IMR-90 (cell line): ENCODE data around the gene ZDHHC24. TPM values are rescaled to one million over a fixed set of nuclear protein-coding genes. Genes with fewer than 3 reads are reported as not detected.

ENCODE experiments used
- ATAC-seq: fragments of 200-7000 bp; cut with Tn5 transposase; 2 replicates; pipeline ENCODE4 v1.9.1; 2020; ENCODE audit warnings: low read depth, mild to moderate bottlenecking, moderate library complexity
- BruUV-seq: library from RNA; stranded (reverse); fragments of 400-500 nt; replicated peaks from 2 replicates; lab custom pipeline; 2021; lab: Mats Ljungman, UMichigan
- CTCF ChIA-PET: fragments of 300-600 bp; formaldehyde crosslinking; extraction: SDS; loops from one replicate; lab custom pipeline; 2021; ENCODE audit warnings: antibody characterized with exemption; lab: Yijun Ruan, JAX
- POLR2A ChIA-PET: fragments of 300-600 bp; sonication (Branson Sonifier 250); formaldehyde crosslinking; loops from one replicate; lab custom pipeline; 2022; ENCODE audit warnings: antibody characterized with exemption; ENCODE audit not compliant: unreplicated experiment; lab: Charles Lee
- DNase-seq: peaks from one replicate; pipeline ENCODE4 v3.0.0; 2013
- H2AFZ ChIP-seq: replicated peaks from 2 replicates; pipeline ENCODE3; 2013; ENCODE audit warnings: low read length, mild to moderate bottlenecking; ENCODE audit not compliant: poor library complexity
- H2AK5ac ChIP-seq: 2 replicates; pipeline ENCODE4 v1.6.1; 2013; ENCODE audit warnings: low read depth, low read length, inconsistent platforms
- H2AK9ac ChIP-seq: replicated peaks from 2 replicates; pipeline ENCODE3; 2013; ENCODE audit warnings: mild to moderate bottlenecking, low read depth, low read length, moderate library complexity; ENCODE audit not compliant: poor library complexity
- H2BK120ac ChIP-seq: 2 replicates; pipeline ENCODE4 v1.6.1; 2013; ENCODE audit warnings: low read depth, low read length, inconsistent platforms
- H2BK15ac ChIP-seq: 3 replicates; pipeline ENCODE4 v1.6.1; 2013; ENCODE audit warnings: low read depth, low read length, inconsistent platforms
- H2BK20ac ChIP-seq: 2 replicates; pipeline ENCODE4 v1.6.1; 2013; ENCODE audit warnings: low read depth, mild to moderate bottlenecking, inconsistent platforms, low read length, moderate library complexity
- H2BK5ac ChIP-seq: 2 replicates; pipeline ENCODE4 v1.6.1; 2013; ENCODE audit warnings: mild to moderate bottlenecking, low read depth, low read length, inconsistent platforms; ENCODE audit not compliant: poor library complexity, severe bottlenecking
- H3K14ac ChIP-seq: replicated peaks from 2 replicates; pipeline ENCODE4 v1.6.1; 2013; ENCODE audit warnings: low read depth, low read length, inconsistent platforms
- H3K18ac ChIP-seq: 2 replicates; pipeline ENCODE4 v1.6.1; 2013; ENCODE audit warnings: low read depth, low read length, control low read depth
- H3K23ac ChIP-seq: 2 replicates; pipeline ENCODE4 v1.6.1; 2013; ENCODE audit warnings: low read depth, low read length, inconsistent platforms
- H3K27ac ChIP-seq: 2 replicates; pipeline ENCODE4 v1.5.1; 2013; ENCODE audit warnings: mild to moderate bottlenecking, control low read depth, low read length; ENCODE audit not compliant: insufficient read depth
- H3K27me3 ChIP-seq: 2 replicates; pipeline ENCODE4 v1.6.1; 2013; ENCODE audit warnings: low read length; ENCODE audit not compliant: control insufficient read depth, insufficient read depth
- H3K36me3 ChIP-seq: 2 replicates; pipeline ENCODE4 v1.6.1; 2013; ENCODE audit warnings: low read length, mixed read lengths; ENCODE audit not compliant: control insufficient read depth, insufficient read depth
- H3K4ac ChIP-seq: 2 replicates; pipeline ENCODE4 v1.6.1; 2013; ENCODE audit warnings: low read depth, low read length, inconsistent platforms
- H3K4me1 ChIP-seq: 2 replicates; pipeline ENCODE4 v1.6.1; 2013; ENCODE audit warnings: low read length, mixed read lengths; ENCODE audit not compliant: control insufficient read depth, insufficient read depth
- H3K4me2 ChIP-seq: 2 replicates; pipeline ENCODE4 v1.6.1; 2013; ENCODE audit warnings: low read depth, mild to moderate bottlenecking, control low read depth, low read length, moderate library complexity
- H3K4me3 ChIP-seq: 2 replicates; pipeline ENCODE4 v1.5.1; 2013; ENCODE audit warnings: low read depth, mild to moderate bottlenecking, control low read depth, low read length, moderate library complexity; ENCODE audit not compliant: insufficient read depth
- H3K56ac ChIP-seq: 2 replicates; pipeline ENCODE4 v1.6.1; 2013; ENCODE audit warnings: low read length, inconsistent platforms; ENCODE audit not compliant: insufficient read depth; ENCODE audit errors: extremely low read depth
- H3K79me1 ChIP-seq, 2 experiments: 2 replicates each; pipeline ENCODE4 v1.6.1; 2013; ENCODE audit warnings: low read length in 2 of 2, inconsistent platforms in 1 of 2, low read depth in 1 of 2
- H3K9ac ChIP-seq: 2 replicates; pipeline ENCODE4 v1.6.1; 2013; ENCODE audit warnings: low read depth, low read length, control low read depth
- H3K9me1 ChIP-seq: 2 replicates; pipeline ENCODE4 v1.6.1; 2013; ENCODE audit warnings: low read length, inconsistent platforms; ENCODE audit not compliant: insufficient read depth
- H3K9me3 ChIP-seq: 2 replicates; pipeline ENCODE4 v1.6.1; 2013; ENCODE audit warnings: low read length; ENCODE audit not compliant: control insufficient read depth, insufficient read depth
- H4K20me1 ChIP-seq: 2 replicates; pipeline ENCODE4 v1.6.1; 2013; ENCODE audit warnings: low read length, inconsistent platforms; ENCODE audit not compliant: insufficient read depth
- H4K5ac ChIP-seq: 2 replicates; pipeline ENCODE4 v1.6.1; 2013; ENCODE audit warnings: mild to moderate bottlenecking, low read depth, low read length, control low read depth
- H4K8ac ChIP-seq, 2 experiments: 2 replicates each; pipeline ENCODE4 v1.6.1; 2013; ENCODE audit warnings: low read depth in 2 of 2, low read length in 2 of 2, control low read depth in 1 of 2, inconsistent platforms in 1 of 2
- H4K91ac ChIP-seq: 2 replicates; pipeline ENCODE4 v1.6.1; 2013; ENCODE audit warnings: low read depth, low read length, inconsistent platforms; ENCODE audit not compliant: insufficient read depth
- BHLHE40 ChIP-seq: fragments of 150-350 bp; IDR thresholded peaks from 2 replicates; pipeline ENCODE4 v1.6.1; 2016; ENCODE audit warnings: mild to moderate bottlenecking, low read depth, low read length
- FOS ChIP-seq: fragments of 150-350 bp; IDR thresholded peaks from 2 replicates; pipeline ENCODE4 v1.6.1; 2016; ENCODE audit warnings: low read depth, low read length
- MAFK ChIP-seq: IDR thresholded peaks from 2 replicates; pipeline ENCODE4 v1.6.1; 2012; ENCODE audit warnings: low read depth, low read length, improper control_type of control experiment
- POLR2A ChIP-seq: IDR thresholded peaks from 2 replicates; pipeline ENCODE4 v1.6.1; 2012; ENCODE audit warnings: mild to moderate bottlenecking, low read depth, low read length
- RAD21 ChIP-seq: IDR thresholded peaks from 2 replicates; pipeline ENCODE4 v1.6.1; 2012; ENCODE audit warnings: low read length, improper control_type of control experiment
- WGBS, 2 experiments: methylation state at CpG; one replicate each; pipeline versions ENCODE4 v1.1.5 to v1.1.7; 2013; ENCODE audit warnings: missing lambda C conversion rate in 2 of 2; ENCODE audit not compliant: insufficient read length in 1 of 2; ENCODE audit errors: extremely low coverage in 2 of 2; 5-methylcytosine and 5-hydroxymethylcytosine counted together
- dilution Hi-C: fragments of 300-500 bp; cut with HindIII; formaldehyde crosslinking; loops from one replicate; pipeline ENCODE4 v1.14.3; 2018; ENCODE audit warnings: low sequenced_read_pairs; ENCODE audit not compliant: unreplicated experiment
- in situ Hi-C: fragments of 300-500 bp; cut with MboI; formaldehyde crosslinking; loops from 3 replicates; pipeline ENCODE4 v1.14.3; 2019; ENCODE audit warnings: low sequenced_read_pairs, inconsistent platforms, mixed read lengths
- intact Hi-C: fragments of 100-400 bp; cut with micrococcal nuclease; formaldehyde crosslinking; loops from 2 replicates; pipeline ENCODE4 v1.10.0; 2022
- polyA plus RNA-seq, 3 experiments: library from polyadenylated mRNA; depleted of rRNA; stranded (reverse); fragments of >200 nt; gene quantifications; 2 replicates each; pipeline ENCODE4 v1.2.3, GENCODE V29; 2012; ENCODE audit warnings: low replicate concordance in 1 of 3
- total RNA-seq: library from RNA; depleted of rRNA; stranded (reverse); fragments of >200 nt; gene quantifications from 2 replicates; pipeline ENCODE4 v1.2.3, GENCODE V29; 2012
- TF ChIP-seq, protein P1 (sequence below): fragments of 150-350 bp; IDR thresholded peaks from 2 replicates; pipeline ENCODE4 v1.6.1; 2016; ENCODE audit warnings: low read depth, mild to moderate bottlenecking, low read length, moderate library complexity, borderline replicate concordance

The ZDHHC24 gene
- total and polyA plus RNA-seq, 2 of the 4 experiments (the other 2 are of a cell fraction): 3.2 to 10.9 TPM

DNA sequence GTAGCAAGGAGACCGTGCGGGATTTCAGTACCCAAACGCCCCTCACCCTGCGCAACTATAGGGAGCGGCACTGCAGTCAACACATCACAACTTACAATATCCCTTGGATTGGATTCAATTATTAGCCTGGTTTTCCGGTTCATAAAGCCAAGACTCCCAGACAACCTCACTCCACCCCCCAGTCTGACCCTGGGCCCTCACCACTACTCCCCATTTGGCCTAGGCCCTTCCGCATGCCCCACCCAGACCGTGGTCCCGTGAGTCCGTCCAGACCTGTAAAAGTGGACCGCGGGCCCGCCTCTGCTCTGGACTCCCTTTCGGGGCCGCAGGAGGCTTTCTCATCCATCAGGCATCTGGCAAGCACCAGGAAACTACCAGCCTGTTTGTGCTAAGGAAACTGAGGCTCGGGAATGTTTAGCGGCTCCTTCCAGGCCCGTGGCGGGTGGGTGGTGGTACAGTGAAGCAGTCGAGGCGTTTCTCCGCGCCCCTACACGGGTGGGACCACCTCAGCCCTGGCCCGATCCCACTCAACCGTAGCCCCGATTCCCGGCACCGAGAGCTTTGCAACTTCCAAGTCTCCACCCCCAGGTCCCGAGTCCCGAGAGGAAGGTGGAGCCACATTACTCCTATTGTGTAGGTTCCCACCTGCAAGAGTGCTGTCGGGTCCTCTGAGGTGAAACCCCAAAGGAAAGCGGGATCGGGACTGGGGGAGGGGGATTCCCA, 66.3 kb downstream of the ZDHHC24 start:
- Histone ChIP-seq H4K5ac (peak overlapping the region; percentile 72), H3K18ac (peak overlapping the region; percentile 31), H3K56ac (peak overlapping the region; percentile 88), H2BK15ac (no peak overlapping the region), H3K9me1 (peaks cover 7% of the 10 kb centered on the region; the same call in 1 of the 2 replicates), H3K27ac (peak overlapping the region; percentile 91), H3K4ac (peak overlapping the region; percentile 92), H2AK5ac (peak overlapping the region; percentile 91), H3K9me3 (no peaks in the 10 kb centered on the region), H2BK20ac (no peak overlapping the region), H3K27me3 (no peaks in the 10 kb centered on the region), H3K4me3 (peak overlapping the region; percentile 82), H3K14ac (peak overlapping the region; percentile 94), H3K79me1 (peaks cover 19 to 58% of the 10 kb centered on the region in 2 experiments), H3K4me1 (peaks cover 8% of the 10 kb centered on the region), H3K4me2 (peak overlapping the region; percentile 100), H4K20me1 (peaks cover 11% of the 10 kb centered on the region; the same call in 1 of the 2 replicates), H2BK5ac (peak overlapping the region; percentile 85), H2BK120ac (peak overlapping the region; percentile 18; the same call in 1 of the 2 replicates), H2AK9ac (peak overlapping the region; percentile 90), H4K91ac (peak overlapping the region; percentile 84), H3K23ac (peak overlapping the region; percentile 76), H4K8ac (peak overlapping the region; percentile 46 to 95), H3K36me3 (peaks cover 5% of the 10 kb centered on the region), H2AFZ (peak overlapping the region; percentile 97), H3K9ac (peak overlapping the region; percentile 95)
- CTCF ChIA-PET: interaction anchor here (0.6 to 1.2 kb wide), 3 partner anchors 13 to 62 kb away, joined by 3 to 5 read pairs (median 3); partner anchors contain the start of genes MRPL11 and PELI3
- in situ Hi-C loops: no loop called here
- POLR2A ChIA-PET: interaction anchor here (0.5 to 1.1 kb wide), 3 partner anchors 13 to 198 kb away, joined by 3 to 16 read pairs (median 8); partner anchors contain the start of genes PELI3 and RBM4B
- no peak for TF ChIP-seq FOS
- TF ChIP-seq POLR2A: no peak
- no peak for TF ChIP-seq MAFK
- no peak for TF ChIP-seq BHLHE40
- TF ChIP-seq, protein P1, sequence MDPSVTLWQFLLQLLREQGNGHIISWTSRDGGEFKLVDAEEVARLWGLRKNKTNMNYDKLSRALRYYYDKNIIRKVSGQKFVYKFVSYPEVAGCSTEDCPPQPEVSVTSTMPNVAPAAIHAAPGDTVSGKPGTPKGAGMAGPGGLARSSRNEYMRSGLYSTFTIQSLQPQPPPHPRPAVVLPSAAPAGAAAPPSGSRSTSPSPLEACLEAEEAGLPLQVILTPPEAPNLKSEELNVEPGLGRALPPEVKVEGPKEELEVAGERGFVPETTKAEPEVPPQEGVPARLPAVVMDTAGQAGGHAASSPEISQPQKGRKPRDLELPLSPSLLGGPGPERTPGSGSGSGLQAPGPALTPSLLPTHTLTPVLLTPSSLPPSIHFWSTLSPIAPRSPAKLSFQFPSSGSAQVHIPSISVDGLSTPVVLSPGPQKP: no peak
- TF ChIP-seq RAD21: no peak
- peak; percentile 20 for DNase-seq
- intact Hi-C loops: loop anchor here (1.0 to 2.0 kb wide), 3 partner anchors 41 to 139 kb away; partner anchors contain the start of gene MRPL11
- WGBS, 2 experiments: 2% methylated on average over 6 of the region's 34 CpGs; no CpG with 5 or more reads in 1 of the 2 experiments
- ATAC-seq: peak; percentile 31
- BruUV-seq: TSS peak; percentile 52
- dilution Hi-C loops: no loop called here
